Stimulated activated CD8-positive, alpha-beta memory T cell treated with anti-CD3 and anti-CD28 coated beads, Interleukin-2, amount 100 ng/mL, for 48 hours (primary cell): ENCODE measurements around the gene LMTK2.
A peak's percentile ranks its signal among the peaks of the same experiment; 100 is the strongest.

ENCODE experiments used
- DNase-seq, 2 donors: peaks; one replicate each; pipeline ENCODE4 v3.0.0-alpha.2; 2020; ENCODE audit warnings: low read depth in 2 of 2

The LMTK2 gene

DNA sequence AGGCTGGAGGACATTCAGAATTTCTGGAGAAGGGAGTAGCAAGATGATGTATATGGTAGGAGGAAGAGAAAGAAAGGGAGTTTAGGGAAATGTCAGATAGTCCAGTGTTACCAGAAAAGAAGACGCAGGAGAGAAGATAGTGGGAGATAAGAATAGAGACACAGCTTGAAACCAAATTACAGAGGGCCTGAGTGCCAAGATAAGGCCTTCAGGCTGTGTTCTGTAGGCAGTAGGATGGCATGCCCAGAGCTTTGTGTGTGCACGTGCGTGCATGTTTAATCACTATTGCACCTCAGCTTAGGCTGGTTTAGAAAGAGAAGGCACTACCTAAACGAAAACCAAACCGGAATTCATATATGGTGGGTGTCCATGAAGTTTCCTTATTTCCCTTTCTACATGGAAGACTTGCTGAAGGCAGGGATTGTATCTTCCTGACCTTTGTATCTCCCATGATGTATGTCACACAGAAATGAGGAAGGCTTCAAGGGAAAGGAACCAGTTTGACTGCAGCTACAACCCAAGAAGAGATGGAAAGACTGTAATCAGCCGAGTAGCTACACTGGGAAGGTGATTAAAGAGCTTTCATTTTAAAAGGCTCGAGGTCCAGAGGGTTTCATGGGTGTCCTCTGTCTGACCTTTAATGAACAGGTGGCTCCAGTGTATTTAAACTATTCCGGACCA lies 68.7 kb downstream of the LMTK2 start:
- DNase-seq: no peak

GRCh38 chr7:98177553-98177952 lies 70.9 kb downstream of the LMTK2 start:
- no peak for DNase-seq

- DNase-seq: no peak
Measured at GRCh38 chr7:98178321-98178720, 71.7 kb downstream of the LMTK2 start.

- DNase-seq: no peak
Measured at GRCh38 chr7:98178762-98179490, 72.3 kb downstream of the LMTK2 start.

GRCh38 chr7:98180751-98181150 lies 74.1 kb downstream of the LMTK2 start:
- no peak for DNase-seq

DNA sequence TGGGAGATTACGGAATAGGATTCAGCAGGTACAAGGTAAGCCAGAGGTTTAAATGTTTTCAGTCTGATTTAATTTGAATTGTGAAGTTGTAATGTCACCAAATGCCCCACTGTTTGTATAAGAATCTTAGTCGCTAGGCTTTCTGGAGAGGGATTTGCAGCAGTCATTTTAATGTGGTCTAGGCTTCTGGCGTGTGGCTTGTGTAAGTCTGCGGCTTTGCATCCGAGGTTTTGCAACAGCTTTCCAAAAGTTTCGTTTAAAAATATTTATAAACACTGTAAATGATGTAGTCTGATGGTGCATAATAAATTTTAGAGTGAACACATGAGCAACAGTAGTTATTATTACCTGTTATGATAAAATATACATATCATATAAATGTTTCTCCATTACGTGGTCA lies 78.4 kb downstream of the LMTK2 start:
- DNase-seq: no peak

- no peak for DNase-seq
Measured at GRCh38 chr7:98186452-98187137, 79.9 kb downstream of the LMTK2 start.

DNA sequence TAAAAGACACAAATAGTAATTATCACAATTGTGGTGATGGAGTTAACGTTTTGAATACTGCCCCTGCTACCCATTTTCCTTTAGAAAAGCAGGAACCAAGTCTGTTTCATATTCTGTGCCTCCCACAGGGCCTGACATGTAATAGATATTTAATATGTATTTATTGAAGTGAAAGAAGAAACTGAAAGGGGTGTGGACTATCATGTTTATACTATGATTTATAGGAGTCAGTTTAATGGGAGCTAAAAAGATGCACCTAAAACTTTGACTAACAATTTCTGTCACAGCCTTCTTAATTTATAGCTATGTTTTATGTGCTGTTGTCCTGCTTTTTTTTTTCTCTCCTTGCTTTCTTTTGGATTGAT lies 80.5 kb downstream of the LMTK2 start:
- DNase-seq: no peak

DNA sequence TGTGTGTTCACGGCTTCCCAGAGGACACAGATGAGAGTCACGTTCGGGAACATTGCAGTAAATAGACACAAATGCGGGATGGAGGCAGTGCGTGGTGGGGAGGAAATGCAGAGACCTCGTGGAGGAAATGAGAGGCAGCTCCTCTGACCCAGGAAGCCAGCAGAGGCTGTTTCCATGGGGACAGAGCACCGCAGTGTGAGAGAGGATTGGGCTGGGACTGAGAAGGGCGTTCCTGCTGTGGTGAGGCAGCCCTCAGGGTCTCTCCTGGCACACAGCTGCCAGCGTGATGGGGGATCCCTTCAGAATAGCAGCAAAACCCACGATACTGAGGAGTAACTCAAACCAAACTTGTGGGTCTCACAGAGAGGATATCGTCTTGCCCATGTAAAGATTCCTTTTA lies 82.9 kb downstream of the LMTK2 start:
- DNase-seq: no peak

GRCh38 chr7:98191668-98192431 lies 85.2 kb downstream of the LMTK2 start:
- DNase-seq: no peak

GRCh38 chr7:98192781-98193457 lies 86.3 kb downstream of the LMTK2 start:
- DNase-seq: no peak

DNA sequence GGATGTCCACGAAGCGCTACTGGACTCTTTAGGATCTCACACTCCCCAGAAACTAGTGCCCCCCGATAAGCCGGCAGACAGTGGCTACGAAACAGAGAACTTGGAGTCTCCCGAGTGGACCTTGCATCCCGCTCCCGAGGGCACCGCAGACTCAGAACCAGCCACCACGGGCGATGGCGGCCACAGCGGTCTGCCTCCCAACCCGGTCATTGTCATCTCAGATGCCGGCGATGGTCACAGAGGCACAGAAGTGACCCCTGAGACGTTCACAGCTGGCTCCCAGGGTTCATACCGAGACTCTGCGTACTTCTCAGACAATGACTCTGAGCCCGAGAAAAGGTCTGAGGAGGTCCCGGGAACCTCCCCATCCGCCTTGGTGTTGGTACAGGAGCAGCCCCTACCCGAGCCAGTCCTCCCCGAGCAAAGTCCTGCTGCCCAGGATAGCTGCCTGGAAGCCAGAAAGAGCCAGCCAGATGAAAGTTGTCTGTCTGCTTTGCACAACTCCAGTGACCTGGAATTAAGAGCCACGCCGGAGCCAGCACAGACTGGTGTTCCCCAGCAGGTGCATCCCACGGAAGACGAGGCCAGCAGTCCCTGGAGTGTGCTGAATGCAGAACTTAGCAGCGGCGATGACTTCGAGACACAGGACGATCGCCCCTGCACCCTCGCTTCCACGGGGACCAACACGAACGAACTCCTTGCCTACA lies 87.0 kb downstream of the LMTK2 start:
- no peak for DNase-seq

DNA sequence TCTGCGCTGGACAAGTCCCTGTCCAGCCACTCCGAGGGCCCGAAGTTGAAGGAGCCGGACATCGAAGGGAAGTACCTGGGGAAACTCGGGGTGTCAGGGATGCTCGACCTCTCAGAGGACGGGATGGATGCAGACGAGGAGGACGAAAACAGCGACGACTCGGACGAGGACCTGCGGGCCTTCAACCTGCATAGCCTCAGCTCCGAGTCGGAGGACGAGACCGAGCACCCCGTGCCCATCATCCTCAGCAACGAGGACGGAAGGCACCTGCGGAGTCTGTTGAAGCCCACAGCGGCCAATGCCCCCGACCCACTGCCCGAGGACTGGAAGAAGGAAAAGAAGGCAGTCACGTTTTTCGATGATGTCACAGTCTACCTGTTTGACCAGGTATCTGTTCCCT lies 87.5 kb downstream of the LMTK2 start:
- DNase-seq: no peak

GRCh38 chr7:98194672-98195457 lies 88.2 kb downstream of the LMTK2 start:
- DNase-seq: no peak

DNA sequence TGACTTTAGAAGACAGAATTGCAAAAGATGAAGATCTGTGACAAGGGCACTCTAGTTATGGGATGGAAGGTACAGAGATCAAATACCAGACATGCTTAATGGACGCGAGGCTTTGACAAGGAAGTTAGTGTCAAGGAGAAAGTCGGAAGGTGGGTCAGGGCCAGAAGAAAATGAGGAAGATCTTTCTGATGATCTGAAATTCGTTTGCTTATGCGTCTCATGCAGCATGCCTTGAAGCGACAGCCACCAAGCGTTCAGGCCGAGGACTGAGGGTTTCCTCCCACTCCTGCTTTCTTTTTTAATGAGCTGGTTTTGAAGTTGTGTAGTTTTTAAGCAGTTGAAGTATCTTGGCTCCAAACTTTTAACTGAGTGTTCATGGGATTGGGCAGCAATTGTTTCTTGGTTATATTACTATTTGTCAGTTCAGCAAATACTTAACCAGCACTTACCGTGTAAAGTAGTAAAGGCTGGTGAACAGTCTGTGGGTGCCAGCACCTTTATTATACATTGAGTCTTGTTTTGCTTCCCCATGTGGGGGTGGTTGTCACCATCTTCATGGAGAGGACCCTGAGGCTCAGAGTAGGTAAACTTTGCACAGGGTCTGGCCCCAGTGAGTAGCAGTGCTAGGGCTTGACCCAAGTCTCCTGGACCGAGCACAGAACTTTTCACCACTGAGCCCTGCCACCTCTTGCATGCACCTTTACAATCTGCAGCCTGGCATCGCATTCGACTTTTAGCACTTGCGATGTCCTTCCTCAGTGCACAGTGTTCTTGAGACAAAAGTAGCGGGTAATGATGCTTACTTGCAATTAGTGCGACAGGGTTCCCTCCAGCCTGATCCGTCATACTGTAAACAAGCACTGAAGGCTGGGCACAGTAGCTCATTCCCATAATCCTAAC lies 90.3 kb downstream of the LMTK2 start:
- DNase-seq: no peak

GRCh38 chr7:98199131-98199530 lies 92.5 kb downstream of the LMTK2 start:
- DNase-seq: no peak

GRCh38 chr7:98200364-98200763 lies 93.7 kb downstream of the LMTK2 start:
- DNase-seq: no peak

DNA sequence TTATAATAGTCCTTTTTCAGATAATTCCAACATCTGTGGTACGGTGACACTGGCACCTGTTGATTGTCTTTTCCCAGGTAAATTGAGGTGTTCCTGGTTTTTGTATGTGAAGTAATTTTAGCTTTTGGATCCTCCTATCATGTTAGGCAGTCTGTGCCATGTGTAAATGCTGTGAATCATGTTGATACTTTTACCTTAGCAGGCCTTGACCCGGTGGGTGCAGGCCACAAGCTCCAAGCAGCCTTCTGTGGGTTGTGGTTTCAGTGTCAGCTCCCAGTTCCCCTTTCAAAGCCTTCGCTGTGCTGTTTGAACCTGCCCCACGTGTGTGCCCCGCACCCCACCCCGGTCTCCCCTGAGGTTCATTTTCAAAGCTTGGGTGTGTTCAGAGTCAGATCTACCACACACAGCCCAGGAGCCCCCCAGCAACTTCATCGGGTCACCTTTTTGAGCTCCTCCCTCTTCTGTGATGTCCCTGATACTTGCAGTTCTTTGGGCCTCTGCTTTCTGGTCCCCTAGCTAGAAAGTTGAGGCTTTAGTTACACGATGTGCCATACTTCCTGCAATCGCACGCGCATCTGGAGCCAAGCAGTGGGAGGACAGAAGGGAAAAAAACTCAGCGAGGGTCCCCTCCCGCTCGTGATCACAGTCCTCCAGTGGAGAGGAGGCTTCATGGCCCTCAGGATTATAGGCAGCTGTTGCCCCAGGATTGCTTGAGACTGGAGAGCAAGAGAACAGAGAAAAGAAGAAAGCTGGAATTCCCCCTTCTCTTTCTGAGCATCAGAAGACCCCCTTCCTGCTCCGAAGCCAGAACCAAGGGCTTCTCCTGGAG lies 95.9 kb downstream of the LMTK2 start:
- DNase-seq: peak; percentile 61 to 66
